Calu3 (cell line): ENCODE data around the gene BCOR. TPM values are rescaled to one million over a fixed set of nuclear protein-coding genes. Genes with fewer than 3 reads are reported as not detected.

Experiments
- BruUV-seq: library from RNA; stranded (reverse); fragments of 400-500 nt; replicated peaks from 2 replicates; lab custom pipeline; 2021; lab: Mats Ljungman, UMichigan
- CTCF ChIA-PET: fragments of 300-600 bp; sonication (Branson Sonifier 250); formaldehyde crosslinking; loops from one replicate; lab custom pipeline; 2022; ENCODE audit warnings: antibody characterized with exemption; lab: Charles Lee
- DNase-seq: peaks from one replicate; pipeline ENCODE4 v3.0.0; 2022
- H3K27ac Mint-ChIP-seq: one replicate; pipeline ENCODE4 v1.8.0; 2022; ENCODE audit warnings: mixed read lengths; ENCODE audit not compliant: unreplicated experiment
- H3K27me3 Mint-ChIP-seq: one replicate; pipeline ENCODE4 v1.8.0; 2022; ENCODE audit warnings: mixed read lengths; ENCODE audit not compliant: unreplicated experiment
- H3K36me3 Mint-ChIP-seq: one replicate; pipeline ENCODE4 v1.8.0; 2022; ENCODE audit warnings: mild to moderate bottlenecking, moderate library complexity, mixed read lengths; ENCODE audit not compliant: insufficient read depth, unreplicated experiment
- H3K4me1 Mint-ChIP-seq: one replicate; pipeline ENCODE4 v1.8.0; 2022; ENCODE audit warnings: mild to moderate bottlenecking, low read depth, mixed read lengths; ENCODE audit not compliant: unreplicated experiment
- H3K4me3 Mint-ChIP-seq: one replicate; pipeline ENCODE4 v1.8.0; 2022; ENCODE audit warnings: mild to moderate bottlenecking, low read depth, moderate library complexity, mixed read lengths; ENCODE audit not compliant: unreplicated experiment
- H3K9me3 Mint-ChIP-seq: one replicate; pipeline ENCODE4 v1.8.0; 2022; ENCODE audit warnings: low read depth, mixed read lengths; ENCODE audit not compliant: unreplicated experiment
- CTCF ChIP-seq: fragments of 200-600 bp; IDR thresholded peaks from one replicate; pipeline ENCODE4 v1.8.0; 2022; ENCODE audit warnings: antibody characterized with exemption; ENCODE audit not compliant: unreplicated experiment
- intact Hi-C: fragments of 100-400 bp; cut with micrococcal nuclease; formaldehyde crosslinking; loops from one replicate; pipeline ENCODE4 v1.10.0; 2022; ENCODE audit not compliant: unreplicated experiment
- total RNA-seq: library from RNA; stranded (reverse); gene quantifications from 2 replicates; pipeline ENCODE4 v1.2.3, GENCODE V29; 2022

BCOR gene
- total RNA-seq, 1 experiment from 2014 or later = 21.1 TPM

GRCh38 chrX:40013266-40014195 lies 84.2 kb downstream of the BCOR start:
- Mint-ChIP-seq H3K27ac (peak overlapping the region; percentile 64), H3K4me1 (no peaks in the 10 kb centered on the region), H3K9me3 (no peaks in the 10 kb centered on the region), H3K4me3 (peak overlapping the region; percentile 84), H3K36me3 (peaks cover 27% of the 10 kb centered on the region), H3K27me3 (no peaks in the 10 kb centered on the region)
- CTCF ChIA-PET = interaction anchor here (0.6 to 1.6 kb wide), 6 partner anchors 17 to 254 kb away, joined by 3 to 6 read pairs (median 4); no protein-coding TSS in a partner anchor
- peak; percentile 62 for DNase-seq
- TF ChIP-seq CTCF = no peak
- intact Hi-C loops = loop anchor here (10.0 kb wide), 2 partner anchors 71 to 161 kb away; no protein-coding TSS in a partner anchor
- no TSS peak for BruUV-seq

GRCh38 chrX:40012868-40013265 lies 84.9 kb downstream of the BCOR start:
- intact Hi-C loops = loop anchor here (10.0 kb wide), 2 partner anchors 72 to 162 kb away; no protein-coding TSS in a partner anchor
- Mint-ChIP-seq H3K4me1 (no peaks in the 10 kb centered on the region), H3K36me3 (peaks cover 27% of the 10 kb centered on the region), H3K9me3 (no peaks in the 10 kb centered on the region), H3K27me3 (peaks cover 3% of the 10 kb centered on the region), H3K27ac (no peak overlapping the region), H3K4me3 (peak overlapping the region; percentile 84)
- CTCF ChIA-PET = interaction anchor here (0.6 to 1.6 kb wide), 4 partner anchors 18 to 108 kb away, joined by 3 to 6 read pairs (median 4); no protein-coding TSS in a partner anchor
- DNase-seq = no peak
- BruUV-seq = no TSS peak
- no peak for TF ChIP-seq CTCF

GRCh38 chrX:40012039-40012867 lies 85.5 kb downstream of the BCOR start:
- no peak overlapping the region for H3K27ac Mint-ChIP-seq
- peak; percentile 13 for DNase-seq
- H3K36me3 Mint-ChIP-seq = peaks cover 27% of the 10 kb centered on the region
- no peaks in the 10 kb centered on the region for H3K4me1 Mint-ChIP-seq
- peak overlapping the region; percentile 84 for H3K4me3 Mint-ChIP-seq
- intact Hi-C loops = loop anchor here (10.0 kb wide), 2 partner anchors 73 to 163 kb away; no protein-coding TSS in a partner anchor
- peaks cover 2% of the 10 kb centered on the region for H3K9me3 Mint-ChIP-seq
- peaks cover 9% of the 10 kb centered on the region for H3K27me3 Mint-ChIP-seq
- CTCF ChIA-PET = no interaction called here
- no peak for TF ChIP-seq CTCF
- BruUV-seq = no TSS peak
